Keratinocyte (primary cell): ENCODE measurements around the gene CACNA1C.

Experiments
- EZH2 ChIP-seq: IDR thresholded peaks from one replicate; pipeline ENCODE4 v1.6.1; 2012; ENCODE audit warnings: inconsistent platforms, mild to moderate bottlenecking, low read length, moderate library complexity
- TF ChIP-seq, protein P1 (sequence below), 3 experiments: IDR thresholded peaks in 1 of 3; conservative IDR thresholded peaks in 1 of 3; optimal IDR thresholded peaks in 1 of 3; 2 replicates in 2 of 3; 3 replicates in 1 of 3; pipeline versions ENCODE3 to v1.5.1; 2011; ENCODE audit warnings: low read length in 3 of 3, mild to moderate bottlenecking in 3 of 3, moderate library complexity in 2 of 3, control low read depth in 1 of 3, inconsistent platforms in 1 of 3; ENCODE audit not compliant: insufficient read depth in 2 of 3; ENCODE audit errors: extremely low read depth in 1 of 3

- TF ChIP-seq, protein P1, sequence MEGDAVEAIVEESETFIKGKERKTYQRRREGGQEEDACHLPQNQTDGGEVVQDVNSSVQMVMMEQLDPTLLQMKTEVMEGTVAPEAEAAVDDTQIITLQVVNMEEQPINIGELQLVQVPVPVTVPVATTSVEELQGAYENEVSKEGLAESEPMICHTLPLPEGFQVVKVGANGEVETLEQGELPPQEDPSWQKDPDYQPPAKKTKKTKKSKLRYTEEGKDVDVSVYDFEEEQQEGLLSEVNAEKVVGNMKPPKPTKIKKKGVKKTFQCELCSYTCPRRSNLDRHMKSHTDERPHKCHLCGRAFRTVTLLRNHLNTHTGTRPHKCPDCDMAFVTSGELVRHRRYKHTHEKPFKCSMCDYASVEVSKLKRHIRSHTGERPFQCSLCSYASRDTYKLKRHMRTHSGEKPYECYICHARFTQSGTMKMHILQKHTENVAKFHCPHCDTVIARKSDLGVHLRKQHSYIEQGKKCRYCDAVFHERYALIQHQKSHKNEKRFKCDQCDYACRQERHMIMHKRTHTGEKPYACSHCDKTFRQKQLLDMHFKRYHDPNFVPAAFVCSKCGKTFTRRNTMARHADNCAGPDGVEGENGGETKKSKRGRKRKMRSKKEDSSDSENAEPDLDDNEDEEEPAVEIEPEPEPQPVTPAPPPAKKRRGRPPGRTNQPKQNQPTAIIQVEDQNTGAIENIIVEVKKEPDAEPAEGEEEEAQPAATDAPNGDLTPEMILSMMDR (optimal IDR thresholded peaks at IDR 0.05 in 1 of 3, IDR thresholded peaks at IDR 0.05 in 1 of 3, conservative IDR thresholded peaks at IDR 0.05 in 1 of 3; ENCODE audit: extremely low read depth in 1 of 3, insufficient read depth in 2 of 3, low read length in 3 of 3): no peak
- no peak for TF ChIP-seq EZH2
Observed at GRCh38 chr12:2494486-2495192, 441.9 kb downstream of the CACNA1C start.
